Keratinocyte (primary cell): Measurements from ENCODE around the gene REPS1.

ENCODE experiments used
- EZH2 ChIP-seq: IDR thresholded peaks from one replicate; pipeline ENCODE4 v1.6.1; 2012; ENCODE audit warnings: inconsistent platforms, mild to moderate bottlenecking, low read length, moderate library complexity
- TF ChIP-seq, protein P1 (sequence below), 3 experiments: IDR thresholded peaks in 1 of 3; conservative IDR thresholded peaks in 1 of 3; optimal IDR thresholded peaks in 1 of 3; 2 replicates in 2 of 3; 3 replicates in 1 of 3; pipeline versions ENCODE3 to v1.5.1; 2011; ENCODE audit warnings: low read length in 3 of 3, mild to moderate bottlenecking in 3 of 3, moderate library complexity in 2 of 3, control low read depth in 1 of 3, inconsistent platforms in 1 of 3; ENCODE audit not compliant: insufficient read depth in 2 of 3; ENCODE audit errors: extremely low read depth in 1 of 3

- TF ChIP-seq, protein P1, sequence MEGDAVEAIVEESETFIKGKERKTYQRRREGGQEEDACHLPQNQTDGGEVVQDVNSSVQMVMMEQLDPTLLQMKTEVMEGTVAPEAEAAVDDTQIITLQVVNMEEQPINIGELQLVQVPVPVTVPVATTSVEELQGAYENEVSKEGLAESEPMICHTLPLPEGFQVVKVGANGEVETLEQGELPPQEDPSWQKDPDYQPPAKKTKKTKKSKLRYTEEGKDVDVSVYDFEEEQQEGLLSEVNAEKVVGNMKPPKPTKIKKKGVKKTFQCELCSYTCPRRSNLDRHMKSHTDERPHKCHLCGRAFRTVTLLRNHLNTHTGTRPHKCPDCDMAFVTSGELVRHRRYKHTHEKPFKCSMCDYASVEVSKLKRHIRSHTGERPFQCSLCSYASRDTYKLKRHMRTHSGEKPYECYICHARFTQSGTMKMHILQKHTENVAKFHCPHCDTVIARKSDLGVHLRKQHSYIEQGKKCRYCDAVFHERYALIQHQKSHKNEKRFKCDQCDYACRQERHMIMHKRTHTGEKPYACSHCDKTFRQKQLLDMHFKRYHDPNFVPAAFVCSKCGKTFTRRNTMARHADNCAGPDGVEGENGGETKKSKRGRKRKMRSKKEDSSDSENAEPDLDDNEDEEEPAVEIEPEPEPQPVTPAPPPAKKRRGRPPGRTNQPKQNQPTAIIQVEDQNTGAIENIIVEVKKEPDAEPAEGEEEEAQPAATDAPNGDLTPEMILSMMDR (optimal IDR thresholded peaks at IDR 0.05 in 1 of 3, IDR thresholded peaks at IDR 0.05 in 1 of 3, conservative IDR thresholded peaks at IDR 0.05 in 1 of 3; ENCODE audit: extremely low read depth in 1 of 3, insufficient read depth in 2 of 3, low read length in 3 of 3) = no peak
- TF ChIP-seq EZH2 = no peak
These were observed 16.5 kb downstream of the REPS1 start for GRCh38 chr6:138971601-138972000.
